Germinal center (tissue), 1 donor: Measurements from ENCODE around the gene BSPH1.
"Not testable (repeated sequence)": the region's sequence is repeated elsewhere in the genome, so short reads cannot be mapped to it uniquely, and the experiment has no call there.

ENCODE experiments used
- DNase-seq: peaks from one replicate; pipeline ENCODE4 v3.0.0; 2012; ENCODE audit warnings: mixed read lengths, low spot score

The BSPH1 gene, protein sequence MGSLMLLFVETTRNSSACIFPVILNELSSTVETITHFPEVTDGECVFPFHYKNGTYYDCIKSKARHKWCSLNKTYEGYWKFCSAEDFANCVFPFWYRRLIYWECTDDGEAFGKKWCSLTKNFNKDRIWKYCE

DNA sequence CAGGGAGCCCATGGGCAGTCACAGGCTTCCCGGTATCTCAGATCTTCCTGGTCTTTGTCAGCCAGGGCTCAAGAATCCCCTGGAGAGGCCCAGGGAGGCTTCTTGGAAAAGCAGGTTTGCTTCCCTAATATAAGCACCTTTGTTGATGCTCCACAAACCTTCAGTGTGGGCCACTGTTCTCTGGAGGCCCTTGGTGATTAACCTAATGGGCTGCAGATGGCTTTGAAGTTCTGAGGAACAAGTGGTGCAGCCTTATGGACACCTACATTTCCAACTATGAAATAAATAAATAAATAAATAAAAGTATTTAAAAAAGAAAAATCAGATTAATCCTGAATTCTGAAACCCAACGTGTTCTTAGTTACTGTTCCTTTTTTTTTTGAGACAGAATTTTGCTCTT, at the start of gene BSPH1:
Gene BSPH1 (minus strand): TSS at position 101 of the 400 bp plus-strand sequence. CDS start 89 bp downstream, at position 12.
- DNase-seq: no peak

- DNase-seq: no peak
These were observed 44.8 kb upstream of the BSPH1 start for GRCh38 chr19:48036765-48037164.

- DNase-seq: no peak
These were observed 41.6 kb upstream of the BSPH1 start for GRCh38 chr19:48033604-48034003.

DNA sequence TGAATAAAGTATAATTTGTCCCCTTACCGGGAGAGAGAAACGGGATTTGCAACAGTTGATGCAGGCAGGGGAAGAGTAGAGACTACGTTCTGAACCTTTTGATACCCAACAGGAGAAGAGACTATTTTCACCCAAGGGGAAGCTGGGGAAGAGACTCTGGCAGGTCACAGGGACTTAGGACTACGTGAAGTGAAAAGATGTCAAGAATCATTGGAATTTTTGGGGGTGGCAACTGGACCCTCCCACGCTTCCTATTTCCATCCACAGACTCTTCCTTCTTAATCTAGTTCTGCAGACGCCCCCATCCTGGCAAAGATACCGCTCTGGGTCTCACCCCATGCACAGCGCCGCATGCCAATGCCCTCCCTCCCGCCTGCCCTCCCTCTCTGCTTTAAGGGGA, 38.1 kb upstream of the BSPH1 start:
- DNase-seq: no peak

GRCh38 chr19:48029431-48029830, 37.5 kb upstream of the BSPH1 start:
- DNase-seq: no peak

- DNase-seq: no peak
These were observed 33.5 kb upstream of the BSPH1 start for GRCh38 chr19:48025480-48025879.

GRCh38 chr19:48023518-48023917, 31.5 kb upstream of the BSPH1 start:
- no peak for DNase-seq

DNA sequence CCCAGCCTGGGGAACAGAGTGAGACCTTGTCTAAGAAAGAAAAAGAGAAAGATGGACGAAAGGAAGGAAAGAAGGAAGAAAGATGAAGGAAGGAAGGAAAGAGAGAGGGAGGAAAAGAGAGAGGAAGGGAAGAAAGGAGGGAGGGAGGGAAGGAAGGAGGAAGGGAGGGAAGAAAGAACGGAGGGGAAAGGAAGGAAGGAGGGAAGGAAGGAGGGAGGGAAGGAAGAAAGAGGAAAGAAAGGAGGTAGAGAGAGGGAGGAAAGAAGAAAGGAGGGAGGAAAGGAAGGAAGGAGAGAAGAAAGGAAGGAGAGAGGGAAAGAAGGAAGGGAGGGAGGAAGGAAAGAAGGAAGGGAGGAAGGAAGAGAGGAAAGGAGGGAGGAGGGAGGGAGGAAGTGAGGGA, 31.0 kb upstream of the BSPH1 start:
- no peak for DNase-seq

- no peak for DNase-seq
These were observed 28.7 kb upstream of the BSPH1 start for GRCh38 chr19:48020686-48021085.

DNA sequence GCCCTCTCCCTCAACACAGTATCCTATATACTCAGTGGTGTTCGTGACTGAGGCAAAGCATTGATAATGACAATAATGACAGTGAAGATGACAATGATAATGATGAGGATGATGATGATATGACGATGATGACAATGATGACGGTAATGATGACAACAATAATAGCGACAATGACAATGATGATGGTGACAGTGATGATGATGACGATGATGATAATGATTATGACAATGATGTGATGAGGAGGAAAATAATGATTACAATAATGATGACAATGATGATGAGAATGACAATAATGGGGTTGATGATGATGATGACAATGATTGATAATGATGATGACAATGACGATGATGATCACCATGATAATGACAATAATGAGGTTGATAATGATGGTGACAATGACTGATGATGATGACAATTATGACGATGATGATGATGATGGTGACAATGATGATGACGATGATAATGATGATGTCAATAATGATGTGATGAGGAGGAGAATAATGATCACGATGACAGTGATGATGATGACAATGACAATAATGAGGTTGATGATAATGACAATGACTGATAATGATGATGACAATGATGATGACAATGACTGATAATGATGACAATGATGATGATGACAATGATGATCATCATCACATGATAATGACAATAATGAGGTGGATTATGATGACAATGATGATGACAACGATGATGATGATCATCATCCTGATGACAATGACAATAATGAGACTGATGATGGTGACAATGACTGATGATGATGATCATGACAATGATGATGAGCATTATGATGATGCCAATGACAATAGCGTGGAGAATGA, 19.2 kb upstream of the BSPH1 start:
- no peak for DNase-seq

GRCh38 chr19:48006762-48007161, 14.8 kb upstream of the BSPH1 start:
- no peak for DNase-seq

DNA sequence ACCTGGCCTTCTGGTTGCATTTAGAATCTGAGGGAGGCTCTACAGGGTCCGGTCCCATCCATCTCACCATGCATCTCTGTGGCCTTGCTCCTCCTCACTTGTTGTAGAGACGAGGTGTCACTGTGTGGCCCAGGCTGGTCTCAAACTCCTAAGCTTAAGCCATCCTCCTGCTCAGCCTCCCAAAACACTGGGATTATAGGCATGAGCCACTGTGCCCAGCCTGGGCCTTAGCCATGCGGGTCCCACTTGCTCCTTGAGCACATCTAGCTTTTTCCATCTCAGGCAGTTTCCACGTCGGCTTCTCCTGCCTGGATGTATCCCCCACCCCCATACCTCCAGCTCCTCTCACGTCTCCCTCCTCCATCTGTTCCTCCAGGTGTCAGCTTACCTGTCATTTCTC, 12.3 kb upstream of the BSPH1 start:
- DNase-seq: no peak

DNA sequence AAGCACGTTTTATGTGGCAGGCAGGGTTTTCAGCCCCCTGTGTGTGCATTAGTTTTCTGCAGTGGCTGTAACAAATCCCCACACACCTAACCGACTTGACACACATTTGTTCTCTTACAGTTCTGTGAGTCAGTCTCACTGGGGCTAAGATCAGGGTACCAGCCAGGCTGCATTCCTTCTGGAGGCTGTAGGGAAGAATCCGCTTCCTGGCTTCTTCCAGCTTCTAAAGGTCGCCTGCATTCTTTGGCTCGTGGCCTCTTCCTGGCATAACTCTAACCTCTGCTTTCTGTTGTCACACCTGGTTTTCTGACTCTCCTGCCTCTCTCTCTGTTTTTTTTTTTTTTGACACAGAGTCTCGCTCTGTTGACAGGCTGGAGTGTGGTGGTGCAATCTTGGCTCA, 8.9 kb upstream of the BSPH1 start:
- DNase-seq: no peak

- DNase-seq: no peak
These were observed 6.8 kb upstream of the BSPH1 start for GRCh38 chr19:47998800-47999199.

- DNase-seq: no peak
These were observed 4.3 kb upstream of the BSPH1 start for GRCh38 chr19:47996230-47996727.

- DNase-seq: no peak
These were observed 2.3 kb upstream of the BSPH1 start, which contains the start of gene ELSPBP1 for GRCh38 chr19:47994209-47994802. Gene ELSPBP1, plus strand, starts transcription at chr19:47994632. Its CDS starts 14,036 bp downstream, at chr19:48008668.

DNA sequence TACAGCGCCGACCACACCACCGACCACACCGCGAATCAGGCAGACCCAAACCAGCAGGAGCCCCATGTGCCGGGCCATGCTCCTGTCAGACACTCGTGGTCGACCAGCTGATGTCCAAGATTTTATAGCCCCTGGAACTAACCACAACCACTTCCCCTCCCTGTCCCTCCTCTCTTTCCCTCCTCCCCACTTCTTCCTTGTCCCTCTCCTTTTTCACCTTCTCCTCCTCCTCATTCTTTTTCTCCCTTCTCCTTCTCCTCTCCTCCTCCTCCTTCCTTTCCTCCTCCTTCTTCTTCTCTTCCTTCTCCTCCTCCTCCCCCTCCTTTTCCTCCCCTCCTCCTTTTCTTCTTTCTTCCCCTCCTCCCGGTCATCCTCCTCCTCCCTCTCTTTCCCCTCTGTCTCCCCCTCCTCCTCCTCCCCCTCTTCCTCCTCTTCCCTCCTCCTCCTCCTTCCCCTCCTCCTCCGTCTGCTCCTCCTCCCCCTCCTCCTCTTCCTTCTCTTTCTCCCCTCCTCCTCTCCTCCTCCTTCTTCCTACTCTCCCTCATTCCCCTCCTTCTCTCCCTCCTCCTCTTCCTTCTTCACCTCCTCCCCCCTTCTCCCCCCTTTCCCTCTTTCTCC, 670 bp downstream of the BSPH1 start:
- DNase-seq: no peak

GRCh38 chr19:47973529-47973928, 18.4 kb downstream of the BSPH1 start:
- no peak for DNase-seq

GRCh38 chr19:47955936-47956335, 36.0 kb downstream of the BSPH1 start:
- not testable (repeated sequence) for DNase-seq

GRCh38 chr19:47952132-47952531, 39.8 kb downstream of the BSPH1 start:
- DNase-seq: not testable (repeated sequence)

- DNase-seq: not testable (repeated sequence)
These were observed 42.0 kb downstream of the BSPH1 start for GRCh38 chr19:47949852-47950521.

- DNase-seq: not testable (repeated sequence)
These were observed 63.4 kb downstream of the BSPH1 start for GRCh38 chr19:47928581-47928980.
